Neural cell (in vitro differentiated cells): Measurements from ENCODE around the gene STK17B. TPM values are rescaled to one million over a fixed set of nuclear protein-coding genes. Genes with fewer than 3 reads are reported as not detected.

Experiments
- H2AFZ ChIP-seq: fragments of 200-600, 300-800 bp; sonication (generic), shearing (Covaris generic); 2 replicates; pipeline ENCODE4 v1.6.0; 2014; ENCODE audit warnings: low read depth, mild to moderate bottlenecking, antibody characterized with exemption, low read length, moderate library complexity
- H3F3A ChIP-seq: fragments of 200-600 bp; shearing (Covaris generic); 2 replicates; pipeline ENCODE4 v1.6.1; 2016; ENCODE audit warnings: mild to moderate bottlenecking, moderate library complexity, mixed read lengths, antibody characterized with exemption, low read length; ENCODE audit not compliant: insufficient read depth, poor library complexity, severe bottlenecking
- H3K27ac ChIP-seq: fragments of 200-600, 300-800 bp; sonication (generic), shearing (Covaris generic); 2 replicates; pipeline ENCODE4 v1.5.1; 2014; ENCODE audit warnings: mild to moderate bottlenecking, low read length, moderate library complexity
- H3K27me3 ChIP-seq: fragments of 300-800, 200-600 bp; sonication (generic), shearing (Covaris generic); 2 replicates; pipeline ENCODE4 v1.6.0; 2014; ENCODE audit warnings: mild to moderate bottlenecking, low read depth, low read length, moderate library complexity; ENCODE audit not compliant: insufficient read depth
- H3K36me3 ChIP-seq: fragments of 300-800, 200-600 bp; sonication (generic), shearing (Covaris generic); 2 replicates; pipeline ENCODE4 v1.5.1; 2014; ENCODE audit warnings: mild to moderate bottlenecking, antibody characterized with exemption, low read length, moderate library complexity; ENCODE audit not compliant: insufficient read depth
- H3K4me2 ChIP-seq: fragments of 300-800, 200-600 bp; sonication (generic), shearing (Covaris generic); 2 replicates; pipeline ENCODE4 v1.6.0; 2014; ENCODE audit warnings: mild to moderate bottlenecking, low read length
- H3K4me3 ChIP-seq: fragments of 300-800, 200-600 bp; sonication (generic), shearing (Covaris generic); 2 replicates; pipeline ENCODE4 v1.5.1; 2014; ENCODE audit warnings: mild to moderate bottlenecking, low read length, moderate library complexity
- H3K79me2 ChIP-seq: fragments of 200-600 bp; shearing (Covaris generic); replicated peaks from 2 replicates; pipeline ENCODE4 v1.6.0; 2014; ENCODE audit warnings: mild to moderate bottlenecking, low read length, moderate library complexity; ENCODE audit not compliant: insufficient read depth
- H3K9ac ChIP-seq: fragments of 300-800, 200-600 bp; sonication (generic), shearing (Covaris generic); 2 replicates; pipeline ENCODE4 v1.6.1; 2016; ENCODE audit warnings: mild to moderate bottlenecking, low read length, mixed read lengths
- H3K9me2 ChIP-seq: fragments of 200-600 bp; shearing (Covaris generic); 2 replicates; pipeline ENCODE4 v1.6.1; 2016; ENCODE audit warnings: mild to moderate bottlenecking, low read length, mixed read lengths; ENCODE audit not compliant: insufficient read depth
- H3K9me3 ChIP-seq: fragments of 200-600, 300-800 bp; sonication (generic), shearing (Covaris generic); 2 replicates; pipeline ENCODE4 v1.6.1; 2016; ENCODE audit warnings: mild to moderate bottlenecking, mixed run types, low read length, moderate library complexity, mixed read lengths
- H4K20me1 ChIP-seq: fragments of 200-600 bp; shearing (Covaris generic); 2 replicates; pipeline ENCODE4 v1.6.1; 2016; ENCODE audit warnings: mild to moderate bottlenecking, mixed run types; ENCODE audit not compliant: insufficient read depth
- EP300 ChIP-seq: fragments of 450-650 bp; conservative IDR thresholded peaks from 2 replicates; pipeline ENCODE4 v1.6.1; 2014; ENCODE audit warnings: antibody characterized with exemption, mild to moderate bottlenecking, moderate library complexity; ENCODE audit not compliant: poor library complexity, severe bottlenecking
- EZH2 ChIP-seq: fragments of 200-600, 300-800 bp; shearing (Covaris generic), sonication (generic); IDR thresholded peaks from 2 replicates; pipeline ENCODE4 v1.6.1; 2014; ENCODE audit warnings: antibody characterized with exemption, low read length, borderline replicate concordance, mild to moderate bottlenecking; ENCODE audit not compliant: insufficient read depth, poor library complexity, severe bottlenecking
- MXI1 ChIP-seq: fragments of 450-650 bp; conservative IDR thresholded peaks from 2 replicates; pipeline ENCODE4 v1.6.1; 2014; ENCODE audit warnings: antibody characterized with exemption, mild to moderate bottlenecking; ENCODE audit not compliant: poor library complexity, severe bottlenecking
- POLR2AphosphoS5 ChIP-seq: IDR thresholded peaks from 2 replicates; pipeline ENCODE4 v1.6.1; 2012
- RAD21 ChIP-seq: fragments of 450-650 bp; conservative IDR thresholded peaks from 2 replicates; pipeline ENCODE4 v1.6.1; 2014; ENCODE audit warnings: antibody characterized with exemption, mild to moderate bottlenecking, moderate library complexity
- REST ChIP-seq: IDR thresholded peaks from 2 replicates; pipeline ENCODE4 v1.6.1; 2012; ENCODE audit warnings: borderline replicate concordance
- SMC3 ChIP-seq: fragments of 450-650 bp; conservative IDR thresholded peaks from 2 replicates; pipeline ENCODE4 v1.6.1; 2014; ENCODE audit warnings: antibody characterized with exemption, mild to moderate bottlenecking, moderate library complexity; ENCODE audit not compliant: poor library complexity
- TAF1 ChIP-seq: IDR thresholded peaks from 2 replicates; pipeline ENCODE4 v1.6.1; 2012; ENCODE audit warnings: low read depth
- polyA plus RNA-seq: library from polyadenylated mRNA; depleted of rRNA; stranded (reverse); fragments of >200 nt; gene quantifications from 2 replicates; pipeline ENCODE4 v1.2.3, GENCODE V29; 2014
- TF ChIP-seq, protein P1 (sequence below): fragments of 450-650 bp; IDR thresholded peaks from 2 replicates; pipeline ENCODE4 v1.5.1; 2014; ENCODE audit warnings: antibody characterized with exemption, mild to moderate bottlenecking, moderate library complexity; ENCODE audit not compliant: poor library complexity, severe bottlenecking

Gene STK17B
- polyA plus RNA-seq, 1 donor from 2014 or later = 0.67 TPM

- no peaks in the 10 kb centered on the region for H4K20me1 ChIP-seq
- TF ChIP-seq RAD21 = no peak
- no peak for TF ChIP-seq POLR2AphosphoS5
- TF ChIP-seq, protein P1, sequence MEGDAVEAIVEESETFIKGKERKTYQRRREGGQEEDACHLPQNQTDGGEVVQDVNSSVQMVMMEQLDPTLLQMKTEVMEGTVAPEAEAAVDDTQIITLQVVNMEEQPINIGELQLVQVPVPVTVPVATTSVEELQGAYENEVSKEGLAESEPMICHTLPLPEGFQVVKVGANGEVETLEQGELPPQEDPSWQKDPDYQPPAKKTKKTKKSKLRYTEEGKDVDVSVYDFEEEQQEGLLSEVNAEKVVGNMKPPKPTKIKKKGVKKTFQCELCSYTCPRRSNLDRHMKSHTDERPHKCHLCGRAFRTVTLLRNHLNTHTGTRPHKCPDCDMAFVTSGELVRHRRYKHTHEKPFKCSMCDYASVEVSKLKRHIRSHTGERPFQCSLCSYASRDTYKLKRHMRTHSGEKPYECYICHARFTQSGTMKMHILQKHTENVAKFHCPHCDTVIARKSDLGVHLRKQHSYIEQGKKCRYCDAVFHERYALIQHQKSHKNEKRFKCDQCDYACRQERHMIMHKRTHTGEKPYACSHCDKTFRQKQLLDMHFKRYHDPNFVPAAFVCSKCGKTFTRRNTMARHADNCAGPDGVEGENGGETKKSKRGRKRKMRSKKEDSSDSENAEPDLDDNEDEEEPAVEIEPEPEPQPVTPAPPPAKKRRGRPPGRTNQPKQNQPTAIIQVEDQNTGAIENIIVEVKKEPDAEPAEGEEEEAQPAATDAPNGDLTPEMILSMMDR = no peak
- no peak for TF ChIP-seq MXI1
- no peak for TF ChIP-seq SMC3
- TF ChIP-seq TAF1 = no peak
- no peak for TF ChIP-seq REST
- TF ChIP-seq EP300 = no peak
- no peak for TF ChIP-seq EZH2
- H3K4me2 ChIP-seq = no peak overlapping the region
- H3K9me2 ChIP-seq = no peaks in the 10 kb centered on the region
- no peak overlapping the region for H2AFZ ChIP-seq
- H3F3A ChIP-seq = no peaks in the 10 kb centered on the region
- H3K36me3 ChIP-seq = no peaks in the 10 kb centered on the region
- no peaks in the 10 kb centered on the region for H3K27me3 ChIP-seq
- H3K9me3 ChIP-seq = no peaks in the 10 kb centered on the region
- H3K79me2 ChIP-seq = no peaks in the 10 kb centered on the region
- H3K9ac ChIP-seq = no peak overlapping the region
- H3K4me3 ChIP-seq = no peak overlapping the region
- no peak overlapping the region for H3K27ac ChIP-seq
These were observed 11.3 kb downstream of the STK17B start for GRCh38 chr2:196160101-196160500.

GRCh38 chr2:196159221-196159892 lies 12.0 kb downstream of the STK17B start:
- Histone ChIP-seq H3K4me3 (no peak overlapping the region), H3K36me3 (no peaks in the 10 kb centered on the region), H2AFZ (no peak overlapping the region), H3K9me3 (no peaks in the 10 kb centered on the region), H3K27me3 (no peaks in the 10 kb centered on the region), H4K20me1 (no peaks in the 10 kb centered on the region), H3K4me2 (no peak overlapping the region), H3K79me2 (no peaks in the 10 kb centered on the region), H3K27ac (no peak overlapping the region), H3F3A (no peaks in the 10 kb centered on the region), H3K9me2 (no peaks in the 10 kb centered on the region), H3K9ac (no peak overlapping the region)
- no peak for TF ChIP-seq RAD21
- TF ChIP-seq REST = no peak
- no peak for TF ChIP-seq TAF1
- TF ChIP-seq EP300 = no peak
- TF ChIP-seq, protein P1 = no peak
- TF ChIP-seq SMC3 = no peak
- no peak for TF ChIP-seq EZH2
- TF ChIP-seq MXI1 = no peak
- TF ChIP-seq POLR2AphosphoS5 = no peak
